GM04504 (cell line): ENCODE results near the gene NOL9.

Experiments
- DNase-seq: peaks from one replicate; pipeline ENCODE4 v3.0.0-alpha.2; 2012; ENCODE audit warnings: low read depth

Gene NOL9

DNA sequence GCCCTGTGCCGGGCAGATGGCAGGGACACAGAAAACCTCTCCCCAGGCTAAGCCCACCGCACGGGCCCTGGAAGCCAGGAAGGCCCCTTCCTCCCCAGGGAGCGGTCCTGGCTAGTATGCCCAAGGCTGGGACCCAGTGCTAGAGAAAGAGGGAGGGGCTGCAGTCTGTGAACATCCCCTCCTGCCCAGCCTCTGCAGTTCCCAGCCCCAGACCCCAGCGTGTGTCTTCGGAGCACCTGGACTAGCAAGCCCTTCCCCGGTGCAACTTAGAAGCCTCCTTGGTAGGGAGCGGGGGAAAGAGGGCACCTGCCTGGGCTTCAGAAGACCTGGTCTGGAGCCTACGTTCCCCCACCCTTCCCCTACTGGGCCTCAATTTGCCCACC, 64.9 kb downstream of the NOL9 start:
- no peak for DNase-seq

DNA sequence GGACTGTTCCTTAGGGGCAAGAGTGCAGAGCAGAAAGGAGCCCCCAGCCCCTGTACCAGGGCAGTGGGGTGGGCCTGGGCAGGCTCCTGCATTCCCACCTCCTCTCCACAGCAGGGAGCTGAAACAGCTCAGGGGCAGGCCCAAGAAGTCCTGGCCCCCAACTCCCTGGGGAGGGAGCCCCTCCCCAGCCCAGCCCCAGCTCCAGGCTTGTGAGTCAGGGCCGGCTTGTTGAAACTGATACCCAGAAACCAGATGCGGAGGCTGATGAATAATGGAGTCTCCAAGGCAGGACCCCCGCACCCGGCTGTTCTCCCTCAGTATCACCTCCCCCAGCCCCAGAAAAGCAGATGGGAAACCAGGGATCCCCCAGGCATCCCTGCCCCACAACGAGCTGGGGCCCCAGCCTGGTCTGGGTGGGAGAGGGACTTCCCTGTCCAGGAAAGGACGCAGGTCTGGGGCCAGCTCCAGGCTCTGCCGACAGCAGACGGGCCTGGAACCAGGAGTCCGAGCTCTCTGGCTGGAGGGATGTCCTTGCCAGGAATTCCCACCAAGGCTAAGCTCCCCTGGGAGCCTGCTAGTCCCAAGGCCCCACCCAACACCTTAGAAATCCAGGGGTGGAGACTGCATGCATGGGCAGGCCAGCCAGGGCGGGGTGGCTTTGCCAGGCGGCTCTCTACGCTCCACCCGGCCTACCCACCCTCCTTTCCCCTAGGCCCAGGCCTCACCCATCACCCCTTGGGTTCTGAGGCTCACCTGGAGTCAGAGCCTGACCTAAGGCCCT, 65.5 kb downstream of the NOL9 start:
- DNase-seq, result no peak

DNA sequence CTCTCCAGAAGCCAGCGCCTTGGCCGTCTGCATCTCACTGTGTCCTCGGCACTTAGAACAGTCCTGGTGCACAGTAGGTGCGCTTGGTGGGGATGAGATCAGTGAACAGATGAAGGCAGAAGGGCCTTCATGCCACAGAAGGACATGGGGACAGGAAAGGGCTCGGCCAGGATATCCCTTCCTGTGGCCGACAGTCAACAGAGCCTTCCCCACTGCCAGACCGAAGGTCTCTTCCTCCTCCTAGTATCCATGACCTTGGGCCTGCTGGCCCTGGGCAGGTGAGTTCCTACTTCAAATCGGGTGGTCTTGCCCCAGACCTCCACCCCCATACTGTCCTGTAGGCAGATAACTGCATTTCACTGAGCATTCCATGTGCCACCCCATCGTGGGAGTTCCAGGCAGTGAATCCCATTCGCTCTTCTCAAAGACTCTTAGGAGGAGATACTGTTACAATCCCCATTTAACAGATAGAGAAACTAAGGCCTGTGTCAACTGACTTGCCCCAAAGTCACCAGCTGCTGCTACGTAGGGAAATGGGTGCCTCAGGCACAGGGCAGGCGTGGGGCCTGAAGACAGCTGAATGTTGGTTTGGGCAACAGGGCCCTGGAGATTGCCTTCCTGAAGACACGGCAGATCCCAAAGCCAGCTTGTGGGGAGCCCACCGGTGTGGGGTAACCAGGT, 66.4 kb downstream of the NOL9 start:
- DNase-seq, result no peak

DNA sequence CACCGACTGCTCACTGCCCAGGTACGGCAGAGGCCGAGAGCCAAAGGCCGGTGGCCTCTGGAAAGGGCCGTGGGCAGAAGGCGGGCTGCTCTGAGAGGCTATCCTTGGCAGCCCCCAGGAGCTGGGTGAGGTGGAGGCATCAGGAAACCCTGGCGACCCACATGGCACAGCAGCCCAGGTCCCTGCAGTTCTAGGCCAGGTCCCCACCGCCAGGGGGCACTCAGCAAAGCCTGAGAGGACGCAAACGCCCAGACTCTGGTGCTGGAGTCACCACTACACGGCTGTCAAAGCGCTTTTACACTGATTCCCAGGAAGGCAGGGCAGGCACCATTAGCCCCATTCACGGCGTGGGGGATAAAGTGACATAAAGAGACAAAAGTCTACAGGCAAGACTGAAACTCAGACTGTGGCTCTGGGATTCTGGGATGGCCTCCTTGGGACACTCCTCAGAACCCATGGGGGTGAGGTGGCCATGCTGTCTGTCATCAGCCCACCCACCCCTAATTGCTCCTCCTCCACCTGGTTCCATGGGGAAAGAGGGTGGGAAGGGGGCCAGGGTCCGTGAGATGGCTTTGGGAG, 67.8 kb downstream of the NOL9 start:
- peak; percentile 62 for DNase-seq

DNA sequence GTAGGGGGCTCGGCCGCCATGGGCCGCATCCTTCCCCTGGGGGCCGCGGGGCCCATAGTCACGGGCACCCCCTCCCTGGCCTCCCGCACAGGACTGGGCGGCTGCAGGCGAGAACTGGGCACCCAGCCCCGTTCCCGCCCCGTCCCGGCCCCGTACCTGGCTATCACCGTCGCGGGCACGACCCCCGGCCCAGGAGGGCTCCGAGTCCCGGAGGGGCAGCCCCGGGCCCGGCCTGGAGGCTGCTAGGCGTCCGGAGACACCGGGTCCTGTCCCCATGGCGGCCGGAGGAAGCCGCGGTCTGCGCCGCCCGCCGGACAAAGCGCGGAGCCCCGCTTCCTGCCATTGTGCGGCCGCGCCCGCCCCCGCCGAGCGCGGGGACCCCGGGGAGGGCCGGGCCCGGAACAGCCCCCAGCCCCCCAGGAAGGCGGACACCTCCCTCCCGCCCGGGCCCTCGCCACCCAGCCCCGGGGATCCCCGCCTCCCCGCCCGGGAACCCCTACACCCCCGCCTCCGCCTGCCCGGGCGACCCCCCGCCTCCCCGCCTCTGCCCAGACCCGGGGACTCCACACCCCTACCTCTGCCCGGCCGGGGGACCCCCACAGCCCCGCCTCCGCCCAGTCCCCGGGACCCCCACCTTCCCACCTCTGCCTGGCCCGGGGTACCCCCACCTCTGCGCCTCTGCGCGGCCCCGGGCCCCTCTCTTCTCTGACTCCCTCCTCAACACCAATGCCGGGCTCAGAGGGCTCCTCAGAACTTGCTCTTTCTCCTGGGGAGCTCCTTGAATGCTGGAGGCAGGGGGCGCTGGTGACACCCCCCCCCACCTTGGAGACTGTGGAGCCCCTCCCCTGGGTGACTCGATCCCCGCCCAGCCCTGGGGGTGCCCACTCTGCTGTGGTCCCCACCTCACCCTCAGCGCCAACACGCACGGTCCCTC, 68.9 kb downstream of the NOL9 start:
- no peak for DNase-seq

DNA sequence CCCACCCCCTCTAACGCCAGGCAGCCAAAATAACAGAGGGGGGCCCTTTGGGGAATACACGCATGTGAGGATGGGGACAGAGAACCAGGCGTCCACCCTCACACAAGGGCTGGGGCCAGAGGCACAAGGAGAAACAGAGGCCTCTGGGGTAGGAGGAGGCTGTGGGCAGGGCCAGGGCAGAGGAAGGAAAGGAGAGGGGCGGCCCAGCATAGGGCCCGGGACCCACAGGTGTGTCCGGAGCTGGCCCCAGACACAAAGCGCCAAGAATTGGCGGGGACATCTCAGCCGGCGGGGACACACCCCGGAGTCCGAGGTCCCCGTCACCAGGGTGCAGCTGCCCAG, 69.5 kb downstream of the NOL9 start:
- no peak for DNase-seq

DNA sequence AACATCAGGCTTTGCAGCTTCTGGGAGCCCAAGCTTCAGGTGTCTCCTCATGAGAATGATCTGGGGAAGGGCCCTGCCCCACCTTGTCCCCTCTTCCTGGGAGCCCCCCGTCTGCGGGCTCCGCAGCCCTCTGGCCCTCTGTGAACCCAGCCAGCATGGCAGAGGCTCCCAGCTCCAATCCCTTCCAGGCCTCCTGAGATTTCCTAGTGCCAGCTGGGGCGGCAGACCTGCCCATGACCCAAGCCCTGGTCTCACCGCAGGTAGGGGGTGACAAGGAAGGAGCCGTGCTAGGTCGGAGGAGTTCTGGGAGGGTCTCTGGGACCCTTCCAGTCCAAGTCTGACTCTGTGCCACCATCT, 70.6 kb downstream of the NOL9 start:
- DNase-seq, result no peak

DNA sequence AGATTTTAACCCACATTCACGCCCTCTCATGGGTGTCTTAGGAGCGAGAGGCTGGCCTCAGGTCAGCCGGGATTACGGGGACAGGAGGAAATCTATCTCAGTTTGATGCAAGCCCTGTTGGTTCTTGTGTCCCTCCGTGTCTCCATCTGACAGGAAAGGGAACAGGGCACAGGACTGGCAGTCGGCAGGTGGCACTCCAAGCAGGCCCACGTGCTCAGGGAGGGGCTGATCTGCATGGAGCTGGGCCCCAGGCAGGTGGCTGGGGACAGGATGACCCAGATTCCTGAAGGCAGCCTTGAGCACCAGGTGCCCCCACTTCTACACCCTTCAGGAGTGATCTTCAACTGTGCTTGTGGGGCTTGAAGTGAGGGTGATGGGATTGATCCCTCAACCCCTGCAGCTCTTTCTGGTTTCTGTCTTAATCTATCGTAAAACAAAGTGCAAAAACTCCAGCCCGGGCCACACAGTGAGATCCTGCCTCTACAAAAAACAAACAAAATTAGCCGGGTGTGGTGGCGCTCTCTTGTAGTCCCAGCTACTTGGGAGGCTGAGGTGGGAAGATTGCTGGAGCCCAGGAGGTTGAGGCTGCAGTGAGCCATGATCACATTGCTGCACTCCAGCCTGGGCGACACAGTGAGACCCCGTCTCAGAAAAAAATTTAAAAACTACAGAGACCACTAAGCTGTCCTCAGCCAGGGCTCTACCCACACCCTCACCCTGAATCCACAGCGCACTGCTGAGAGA, 71.1 kb downstream of the NOL9 start:
- no peak for DNase-seq

DNA sequence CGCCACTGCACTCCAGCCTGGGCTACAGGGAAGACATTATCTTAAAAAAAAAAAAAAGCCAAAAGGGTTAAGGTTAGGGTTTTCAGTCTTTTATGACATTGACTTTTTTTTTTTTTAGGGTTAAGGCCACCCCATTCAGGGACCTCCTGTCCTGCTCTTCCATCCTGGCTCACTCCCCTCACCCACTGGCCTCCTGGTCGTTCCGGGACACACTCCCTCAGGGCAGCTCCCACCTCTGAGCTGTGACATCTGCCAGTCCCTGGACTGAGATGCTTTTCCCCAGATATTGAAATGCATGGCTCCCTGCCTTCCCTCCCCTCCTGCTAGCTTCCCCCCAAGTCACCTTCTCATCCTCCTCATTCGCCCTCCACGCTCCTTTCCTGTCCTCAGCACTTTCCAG, 72.5 kb downstream of the NOL9 start:
- no peak for DNase-seq

DNA sequence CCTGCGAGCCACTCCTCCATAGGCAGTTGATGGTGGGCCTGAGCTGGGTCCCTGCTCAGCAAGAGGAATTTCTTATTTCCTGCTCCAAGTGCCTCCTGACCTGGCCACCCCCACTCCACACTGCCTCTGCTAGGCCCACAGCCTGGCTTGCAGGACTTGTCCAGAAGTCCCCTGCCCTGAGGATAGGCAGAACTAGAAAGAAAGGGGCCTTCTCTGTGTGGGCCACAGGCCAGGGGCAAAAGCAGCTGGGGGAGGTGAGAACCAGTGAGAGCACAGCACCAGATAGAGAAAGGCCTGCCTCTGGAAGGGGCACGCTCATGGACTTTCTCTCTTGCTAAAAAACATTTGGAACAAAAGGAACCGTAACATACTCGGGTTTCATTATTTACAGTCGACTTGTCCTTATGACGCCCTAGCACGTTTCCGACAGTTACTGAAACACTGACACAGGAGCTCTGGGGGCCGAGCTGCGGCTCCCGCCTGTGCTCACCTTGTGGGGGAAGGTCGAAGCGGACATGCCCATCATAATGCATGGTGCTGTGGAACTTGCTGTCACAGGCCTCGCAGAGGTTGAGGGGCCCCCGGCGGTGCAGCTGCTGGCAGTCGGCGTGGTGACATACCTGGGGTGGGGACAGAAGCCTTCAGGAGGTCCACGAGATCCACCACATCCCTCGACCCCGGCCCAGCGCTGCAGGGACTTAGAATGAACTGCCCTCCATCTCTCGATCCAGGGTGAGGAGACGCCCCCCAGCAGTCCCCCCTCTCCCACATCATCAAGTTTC, 77.1 kb downstream of the NOL9 start:
- no peak for DNase-seq

DNA sequence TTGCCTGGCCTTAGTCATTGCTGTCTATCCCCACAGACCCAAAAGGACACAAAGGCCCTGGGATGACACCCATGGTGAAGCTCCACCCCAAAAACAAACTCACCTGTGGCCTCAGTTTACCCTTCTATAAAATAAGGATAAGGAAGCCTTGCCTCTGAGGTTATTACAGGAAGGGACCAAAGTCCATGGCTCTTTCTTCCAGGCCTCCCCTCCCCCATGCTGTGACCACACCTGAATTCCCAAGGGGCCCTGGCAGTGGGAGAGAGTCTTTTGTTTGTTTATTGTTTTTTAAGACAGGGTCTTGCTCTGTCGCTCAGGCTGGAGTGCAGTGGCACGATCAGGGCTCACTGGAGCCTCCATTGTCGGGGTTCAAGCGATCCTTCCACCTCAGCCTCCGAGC, 77.8 kb downstream of the NOL9 start:
- DNase-seq, result no peak

DNA sequence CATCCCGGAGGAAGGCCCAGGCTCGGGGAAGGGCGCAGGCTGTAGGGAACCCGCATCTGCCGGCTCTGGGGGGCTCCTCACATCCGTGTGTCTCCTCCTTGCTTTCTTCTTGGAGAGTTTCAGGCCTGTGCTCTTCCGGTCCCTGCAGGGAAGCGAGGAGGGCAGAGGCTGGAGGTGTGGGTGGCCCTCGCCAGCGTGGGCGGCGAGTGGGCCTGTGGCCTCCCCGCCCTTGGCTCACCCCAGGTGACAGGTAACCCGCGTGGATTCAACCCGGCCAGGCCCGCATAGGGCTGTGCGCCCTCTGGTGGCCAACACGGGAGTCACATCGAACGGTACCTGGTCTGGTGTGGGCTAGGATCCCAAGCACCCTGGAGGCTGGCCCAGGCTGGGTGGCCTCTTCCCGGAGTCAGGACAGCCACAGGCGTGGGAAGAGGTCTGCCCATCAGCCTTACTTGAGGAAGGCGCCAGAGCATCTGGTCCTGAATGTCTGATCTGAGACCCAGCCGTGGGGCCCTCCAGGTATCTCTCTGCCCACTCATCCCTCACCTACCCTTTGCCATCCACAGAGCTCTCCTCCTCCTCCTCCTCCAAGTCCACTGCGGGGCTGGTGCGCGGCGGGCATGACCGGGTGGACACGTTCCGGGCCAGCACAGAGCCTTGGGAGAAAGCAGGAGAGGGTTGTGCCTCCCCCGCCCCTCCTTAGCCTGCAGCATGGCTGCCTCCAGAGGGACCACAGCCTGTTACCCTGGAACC, 78.8 kb downstream of the NOL9 start:
- DNase-seq, result no peak

DNA sequence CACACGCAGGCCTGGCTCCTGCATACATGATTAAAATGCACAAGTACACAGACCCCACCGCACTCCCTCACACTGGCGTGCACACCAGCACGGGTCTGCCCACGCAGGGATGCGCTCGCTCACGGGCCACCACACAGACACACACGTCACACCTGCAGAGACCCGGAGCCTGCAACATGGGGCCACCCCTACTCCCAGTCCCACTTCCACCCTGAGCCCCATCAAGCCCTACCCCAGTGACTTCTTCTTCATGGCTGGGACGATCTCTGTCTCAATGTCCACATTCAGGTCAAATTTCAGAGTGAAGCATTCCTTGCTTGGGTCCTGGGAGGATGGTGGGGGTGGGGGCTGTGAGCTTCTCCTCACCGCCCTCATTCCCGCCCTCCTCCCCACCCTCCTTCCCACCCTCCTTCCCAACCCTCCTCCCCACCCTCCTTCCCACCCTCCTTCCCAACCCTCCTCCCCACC, 79.5 kb downstream of the NOL9 start:
- no peak for DNase-seq

DNA sequence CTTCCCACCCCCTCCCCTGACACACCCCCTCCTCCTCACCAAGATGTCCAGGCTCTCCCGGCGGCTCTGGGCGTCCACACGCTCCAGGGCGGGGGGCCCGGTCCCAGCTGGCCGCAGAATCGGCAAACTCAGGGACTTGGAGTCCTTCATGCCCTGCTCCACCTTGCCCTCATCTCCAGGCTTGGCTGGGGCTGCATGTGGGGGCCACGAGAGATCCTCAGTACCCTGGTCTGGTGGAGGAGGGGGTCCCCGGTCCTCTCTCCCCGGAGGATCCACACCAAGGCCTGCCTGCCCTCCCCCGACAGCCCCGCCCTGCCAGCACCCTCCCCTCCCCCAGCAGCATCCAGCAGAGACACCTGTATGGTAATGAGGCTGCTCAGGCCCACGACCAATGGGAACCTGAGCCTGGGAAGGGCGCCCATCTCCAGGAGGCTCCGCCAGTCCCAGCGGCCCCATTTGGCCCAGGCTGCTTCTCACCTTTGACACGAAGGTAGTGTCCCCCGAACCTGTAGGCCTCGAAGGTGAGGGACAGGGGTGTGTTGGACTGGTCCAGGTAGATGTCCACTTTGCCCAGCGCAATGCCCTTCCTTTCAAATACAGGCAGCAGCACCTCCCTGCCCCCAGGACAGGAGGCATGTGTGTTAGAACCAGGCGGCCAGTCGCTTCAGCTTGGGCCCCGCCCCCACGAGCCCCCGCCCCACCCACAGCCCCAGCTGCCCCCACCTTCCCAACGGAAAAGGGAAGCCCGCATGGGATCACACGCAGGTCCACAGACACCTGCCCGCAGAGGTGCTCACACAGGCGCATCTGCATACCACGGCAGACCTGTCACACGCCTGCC, 80.1 kb downstream of the NOL9 start:
- DNase-seq, result no peak

DNA sequence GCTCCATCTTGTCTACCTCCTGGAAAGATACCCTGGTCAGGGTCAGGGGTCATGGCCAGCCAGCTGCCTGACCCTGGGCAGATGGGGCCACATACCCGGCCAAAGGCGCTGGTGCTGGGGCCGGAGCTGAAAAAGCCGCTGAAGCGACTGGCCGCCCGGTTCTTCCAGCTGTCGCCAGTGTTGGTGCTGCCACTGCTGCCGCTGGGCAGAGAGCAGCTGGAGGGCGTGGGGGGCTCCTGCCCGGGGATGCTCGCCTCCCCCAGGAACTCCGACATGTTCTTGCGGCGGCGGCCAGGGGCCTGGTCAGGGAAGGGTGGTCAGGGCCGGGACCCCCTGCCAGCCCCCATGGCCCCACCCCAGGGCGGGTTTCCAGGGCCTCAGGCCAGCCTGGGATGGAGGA, 81.2 kb downstream of the NOL9 start:
- no peak for DNase-seq

DNA sequence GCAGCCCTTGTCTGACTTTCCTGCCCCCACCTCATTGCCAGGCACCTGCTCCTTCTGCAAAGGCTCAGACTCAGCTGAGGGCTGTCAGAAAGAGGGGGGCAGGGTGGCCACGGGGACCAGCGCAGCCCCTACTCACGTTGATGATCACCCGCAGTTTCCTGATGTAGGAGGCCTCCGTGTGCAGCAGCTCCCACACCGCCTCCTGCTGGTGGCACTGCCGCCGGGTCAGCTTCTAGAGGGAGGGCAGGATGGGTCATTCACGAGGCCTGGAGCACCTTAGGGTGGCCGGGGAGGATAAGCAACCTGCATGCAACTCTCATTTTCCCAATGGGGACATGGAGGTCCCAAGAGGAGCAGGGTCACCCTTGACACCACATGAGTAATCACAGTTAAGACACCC, 81.9 kb downstream of the NOL9 start:
- no peak for DNase-seq

DNA sequence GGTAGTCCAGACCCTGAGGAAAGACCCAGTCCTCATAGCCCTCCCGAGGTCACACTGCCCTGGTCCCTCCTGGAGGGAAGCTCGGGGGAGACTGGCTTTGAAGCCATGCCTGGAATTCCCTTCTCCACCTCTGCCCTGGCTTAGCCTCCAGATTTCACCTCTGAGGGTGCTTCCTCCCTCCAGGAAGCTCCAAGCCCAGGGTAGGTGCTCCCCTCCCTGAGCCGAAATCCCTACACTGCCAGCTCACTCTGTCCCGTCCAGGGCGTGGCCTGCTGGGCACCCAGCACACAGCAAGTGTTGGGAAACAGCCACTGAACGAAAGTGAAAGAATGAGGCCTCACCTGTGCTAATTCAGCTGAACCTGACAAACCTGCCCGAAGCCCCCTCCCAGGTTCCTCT, 82.3 kb downstream of the NOL9 start:
- no peak for DNase-seq
